CD8-positive, alpha-beta memory T cell (primary cell): ENCODE results near the gene CNNM3. TPM values are rescaled to one million over a fixed set of nuclear protein-coding genes. Genes with fewer than 3 reads are reported as not detected.

Experiments
- CTCF ChIA-PET: fragments of 350-600 bp; sonication (Branson Sonifier 250); formaldehyde crosslinking; loops from one replicate; lab custom pipeline; 2021; ENCODE audit warnings: antibody characterized with exemption; lab: Charles Lee
- POLR2A ChIA-PET: fragments of 350-600 bp; sonication (Branson Sonifier 250); formaldehyde crosslinking; loops from one replicate; lab custom pipeline; 2021; ENCODE audit warnings: antibody characterized with exemption; lab: Charles Lee
- DNase-seq, 5 donors: peaks; one replicate each; pipeline versions ENCODE4 v3.0.0 to v3.0.0-alpha.2; 2020 to 2022; ENCODE audit warnings: mixed read lengths in 1 of 5
- H3K27ac ChIP-seq: one replicate; pipeline ENCODE4 v1.7.0; 2013; ENCODE audit warnings: low read depth, mild to moderate bottlenecking, low read length, moderate library complexity
- H3K27me3 ChIP-seq: 2 replicates; pipeline ENCODE4 v1.7.0; 2013; ENCODE audit warnings: low read length, mild to moderate bottlenecking; ENCODE audit not compliant: insufficient read depth, poor library complexity, severe bottlenecking
- H3K36me3 ChIP-seq: 2 replicates; pipeline ENCODE4 v1.7.0; 2013; ENCODE audit warnings: mild to moderate bottlenecking, low read length, moderate library complexity; ENCODE audit not compliant: insufficient read depth
- H3K4me1 ChIP-seq: 2 replicates; pipeline ENCODE4 v1.7.0; 2013; ENCODE audit warnings: mild to moderate bottlenecking, low read length, moderate library complexity; ENCODE audit not compliant: insufficient read depth
- H3K4me3 ChIP-seq: 2 replicates; pipeline ENCODE4 v1.7.0; 2013; ENCODE audit warnings: mild to moderate bottlenecking, low read length
- H3K9me3 ChIP-seq: 2 replicates; pipeline ENCODE4 v1.7.0; 2013; ENCODE audit warnings: mild to moderate bottlenecking, low read length
- H3K27ac Mint-ChIP-seq, 8 donors: one replicate each; pipeline ENCODE4 v1.8.0; 2020 to 2021; ENCODE audit warnings: mixed read lengths in 8 of 8, mild to moderate bottlenecking in 6 of 8, inconsistent platforms in 3 of 8, moderate library complexity in 3 of 8
- H3K27me3 Mint-ChIP-seq, 2 donors: one replicate each; pipeline ENCODE4 v1.8.0; 2020 to 2021; ENCODE audit warnings: mixed read lengths in 2 of 2, mild to moderate bottlenecking in 1 of 2, moderate library complexity in 1 of 2
- H3K36me3 Mint-ChIP-seq, 3 donors: one replicate each; pipeline ENCODE4 v1.8.0; 2020 to 2021; ENCODE audit warnings: mixed read lengths in 3 of 3, inconsistent platforms in 1 of 3, mild to moderate bottlenecking in 1 of 3
- H3K4me1 Mint-ChIP-seq, 3 donors: one replicate each; pipeline ENCODE4 v1.8.0; 2020 to 2021; ENCODE audit warnings: mixed read lengths in 3 of 3, inconsistent platforms in 1 of 3, mild to moderate bottlenecking in 1 of 3
- H3K4me3 Mint-ChIP-seq, 7 donors: one replicate each; pipeline ENCODE4 v1.8.0; 2020 to 2021; ENCODE audit warnings: mixed read lengths in 7 of 7, mild to moderate bottlenecking in 6 of 7, moderate library complexity in 4 of 7, inconsistent platforms in 2 of 7
- H3K9me3 Mint-ChIP-seq, 5 donors: one replicate each; pipeline ENCODE4 v1.8.0; 2020 to 2022; ENCODE audit warnings: mixed read lengths in 5 of 5, mild to moderate bottlenecking in 3 of 5, moderate library complexity in 2 of 5, inconsistent platforms in 1 of 5
- polyA plus RNA-seq: library from polyadenylated mRNA; unstranded; fragments of 300-500 nt; fragmentation: Illumina TruSeq; gene quantifications from one replicate; pipeline ENCODE4 v1.2.3, GENCODE V29; 2021
- total RNA-seq, 2 experiments: library from RNA; stranded (reverse); gene quantifications; one replicate each; pipeline ENCODE4 v1.2.3, GENCODE V29; 2021

The CNNM3 gene
- total and polyA plus RNA-seq, 3 experiments from 2014 or later, result 13.0 to 36.6 (median 32.6) TPM

GRCh38 chr2:96819876-96820511, 3.9 kb downstream of the CNNM3 start:
- no peak for DNase-seq
- Mint-ChIP-seq H3K4me3 (peak overlapping the region; percentile 85 to 93 (median 87)), H3K27ac (peak overlapping the region; percentile 9 to 92 (median 76)), H3K36me3 (peaks cover 0 to 74% (median 10%) of the 10 kb centered on the region in 3 donors), H3K9me3 (no peaks in the 10 kb centered on the region), H3K4me1 (peaks cover 54 to 76% (median 55%) of the 10 kb centered on the region in 3 donors), H3K27me3 (peaks cover 0 to 1% of the 10 kb centered on the region in 2 donors)
- Histone ChIP-seq H3K27me3 (no peaks in the 10 kb centered on the region), H3K27ac (no peak overlapping the region), H3K9me3 (no peaks in the 10 kb centered on the region), H3K4me1 (peaks cover 50% of the 10 kb centered on the region), H3K4me3 (no peak overlapping the region), H3K36me3 (peaks cover 13% of the 10 kb centered on the region)
- ChIA-PET POLR2A (no interaction called here), CTCF (interaction anchor here (1.1 to 5.8 kb wide), 3 partner anchors 38 to 131 kb away, joined by 3 to 38 read pairs (median 3); partner anchors contain the start of gene ANKRD39)

DNA sequence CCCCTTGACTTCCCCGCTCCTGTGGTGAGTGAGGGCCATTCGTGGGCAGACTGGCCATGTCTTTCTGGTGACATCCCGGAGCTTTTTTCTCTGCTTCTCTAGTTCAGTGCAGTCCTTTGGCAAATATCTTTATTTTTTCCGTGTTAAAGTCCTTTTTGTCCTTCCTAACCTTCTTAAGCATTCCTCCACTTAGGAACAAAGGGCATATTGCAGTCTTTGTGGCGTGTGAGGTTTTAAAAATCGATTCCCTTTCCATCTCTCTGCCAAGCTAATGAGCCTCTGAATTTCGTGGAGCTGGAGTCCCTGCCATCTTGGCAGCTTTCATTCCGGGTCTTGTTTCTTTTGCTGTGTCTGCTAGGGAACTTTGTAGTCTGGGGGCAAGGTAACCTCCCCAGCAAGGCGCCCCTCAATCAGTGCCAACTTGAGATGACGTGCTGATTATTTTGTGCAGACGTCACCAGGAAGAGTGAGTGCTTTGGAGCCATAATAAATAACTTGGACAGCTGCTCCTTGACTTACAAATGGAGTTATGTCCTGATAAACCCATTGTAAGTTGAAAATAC, 5.1 kb downstream of the CNNM3 start:
- H3K4me3 Mint-ChIP-seq, result peak overlapping the region in 6 of 7 donors; percentile 19 to 90 (median 57)
- Histone ChIP-seq H3K27ac (no peak overlapping the region), H3K9me3 (no peaks in the 10 kb centered on the region), H3K36me3 (peaks cover 13% of the 10 kb centered on the region), H3K4me1 (peaks cover 46% of the 10 kb centered on the region), H3K4me3 (no peak overlapping the region), H3K27me3 (no peaks in the 10 kb centered on the region)
- POLR2A ChIA-PET, result no interaction called here
- H3K27ac Mint-ChIP-seq, result peak overlapping the region in 7 of 8 donors; percentile 15 to 92 (median 53)
- CTCF ChIA-PET, result interaction anchor here (1.1 to 1.2 kb wide), 3 partner anchors 37 to 130 kb away, joined by 3 to 4 read pairs (median 3); partner anchors contain the start of genes ANKRD39 and CNNM4
- H3K9me3 Mint-ChIP-seq, result no peaks in the 10 kb centered on the region
- no peak for DNase-seq
- H3K4me1 Mint-ChIP-seq, result peaks cover 49 to 70% (median 49%) of the 10 kb centered on the region in 3 donors
- H3K27me3 Mint-ChIP-seq, result peaks cover 0 to 1% of the 10 kb centered on the region in 2 donors
- H3K36me3 Mint-ChIP-seq, result peaks cover 0 to 80% (median 10%) of the 10 kb centered on the region in 3 donors

DNA sequence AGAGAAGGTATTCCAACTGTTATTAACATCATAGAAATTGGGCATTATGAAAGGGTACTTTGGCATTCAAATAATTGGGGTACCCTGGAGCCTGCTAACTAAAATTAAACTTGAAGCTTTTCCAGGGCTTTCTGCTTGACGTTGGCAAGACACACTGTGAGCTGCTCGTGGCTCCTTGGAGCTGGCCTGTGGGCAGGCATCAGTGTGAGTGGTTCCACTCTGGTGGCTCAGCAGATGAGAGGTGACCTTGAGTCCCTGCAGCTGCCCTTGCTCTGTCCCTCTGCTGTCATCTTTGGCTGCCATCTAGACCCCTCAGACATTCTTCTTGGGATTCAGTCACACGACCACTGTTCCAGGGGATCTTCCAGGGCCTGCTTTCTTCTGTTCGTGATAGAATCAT, 6.7 kb downstream of the CNNM3 start:
- Histone ChIP-seq H3K36me3 (peaks cover 16% of the 10 kb centered on the region), H3K27ac (no peak overlapping the region), H3K4me1 (peaks cover 39% of the 10 kb centered on the region), H3K9me3 (no peaks in the 10 kb centered on the region), H3K27me3 (no peaks in the 10 kb centered on the region), H3K4me3 (no peak overlapping the region)
- H3K27me3 Mint-ChIP-seq, result peaks cover 0 to 1% of the 10 kb centered on the region in 2 donors
- DNase-seq, result no peak
- no peak overlapping the region for H3K4me3 Mint-ChIP-seq
- ChIA-PET CTCF (interaction anchor here (0.8 kb wide), 1 partner anchor 35 kb away, joined by 4 read pairs; the partner anchor contains the start of gene ANKRD39), POLR2A (no interaction called here)
- peak overlapping the region in 4 of 8 donors; percentile 47 to 84 (median 68) for H3K27ac Mint-ChIP-seq
- peaks cover 44 to 62% (median 46%) of the 10 kb centered on the region in 3 donors for H3K4me1 Mint-ChIP-seq
- no peaks in the 10 kb centered on the region for H3K9me3 Mint-ChIP-seq
- peaks cover 0 to 87% (median 11%) of the 10 kb centered on the region in 3 donors for H3K36me3 Mint-ChIP-seq

DNA sequence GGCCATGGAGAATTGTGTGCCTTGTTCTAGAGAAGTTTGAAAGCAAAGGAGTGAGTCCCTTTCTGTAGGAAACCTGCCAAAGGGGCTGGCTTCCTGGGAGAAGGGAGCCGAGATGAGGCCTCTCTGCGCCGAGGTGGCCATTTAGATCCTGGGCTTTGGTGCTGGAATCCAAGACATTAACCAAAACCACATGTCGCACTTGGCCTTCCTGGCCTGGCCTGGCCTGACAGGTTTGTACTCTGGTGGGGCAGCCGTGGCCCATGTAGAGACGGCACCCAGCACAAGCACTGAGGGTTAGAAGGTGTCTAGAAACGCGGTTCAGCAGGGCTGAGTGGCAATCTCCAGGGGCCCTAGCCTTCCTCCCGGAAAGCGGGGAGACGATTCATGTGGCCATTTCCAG, 7.1 kb downstream of the CNNM3 start:
- ChIA-PET CTCF (interaction anchor here (0.9 kb wide), 1 partner anchor 221 kb away, joined by 3 read pairs; no protein-coding TSS in a partner anchor), POLR2A (no interaction called here)
- Mint-ChIP-seq H3K4me3 (no peak overlapping the region), H3K27ac (peak overlapping the region in 2 of 8 donors; percentile 79 to 84), H3K27me3 (peaks cover 0 to 1% of the 10 kb centered on the region in 2 donors), H3K9me3 (no peaks in the 10 kb centered on the region), H3K4me1 (peaks cover 40 to 58% (median 41%) of the 10 kb centered on the region in 3 donors), H3K36me3 (peaks cover 0 to 88% (median 12%) of the 10 kb centered on the region in 3 donors)
- Histone ChIP-seq H3K27ac (no peak overlapping the region), H3K4me3 (no peak overlapping the region), H3K36me3 (peaks cover 20% of the 10 kb centered on the region), H3K27me3 (no peaks in the 10 kb centered on the region), H3K9me3 (no peaks in the 10 kb centered on the region), H3K4me1 (peaks cover 35% of the 10 kb centered on the region)
- DNase-seq, result peak in 1 of 5 donors; percentile 30

DNA sequence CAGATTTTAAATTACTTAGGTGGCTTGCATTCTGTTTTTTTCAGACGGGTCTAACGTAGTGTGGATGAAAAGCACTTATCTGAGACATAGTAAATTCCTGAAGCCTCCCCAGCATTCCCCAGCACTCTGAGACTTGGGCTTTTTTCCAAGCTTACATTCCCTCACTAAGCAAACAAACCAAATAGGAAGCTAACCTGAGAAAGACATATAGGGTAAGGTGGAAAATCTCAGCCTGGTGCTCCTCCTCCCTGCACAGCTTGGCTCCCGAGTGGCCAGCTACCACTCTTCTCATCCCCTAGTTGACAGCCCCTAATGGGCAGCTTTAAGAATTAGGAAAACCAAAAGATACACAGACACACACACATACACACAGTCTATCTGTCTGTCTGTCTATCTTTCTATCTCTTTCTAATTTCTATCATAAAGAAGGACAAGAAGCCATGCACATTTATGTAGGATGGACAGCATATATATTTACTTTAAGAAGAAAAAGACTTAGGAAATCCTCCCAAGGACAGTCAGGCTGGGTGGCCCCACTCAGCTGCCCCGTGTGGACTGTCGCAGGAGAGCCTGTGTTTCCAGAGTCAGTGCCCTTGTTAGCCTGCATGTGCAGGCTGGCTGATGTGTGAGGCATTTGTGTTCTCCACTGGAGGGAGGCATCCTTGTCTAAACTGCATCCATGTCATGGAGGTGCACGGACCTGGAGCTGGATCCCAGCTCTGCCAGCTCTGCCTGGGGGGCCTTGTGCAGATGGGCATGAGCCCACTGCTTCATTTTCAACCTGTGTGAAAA, 8.2 kb downstream of the CNNM3 start:
- POLR2A ChIA-PET, result no interaction called here
- CTCF ChIA-PET, result interaction anchor here (0.9 to 1.1 kb wide), 2 partner anchors 48 to 222 kb away, joined by 3 read pairs; no protein-coding TSS in a partner anchor

DNA sequence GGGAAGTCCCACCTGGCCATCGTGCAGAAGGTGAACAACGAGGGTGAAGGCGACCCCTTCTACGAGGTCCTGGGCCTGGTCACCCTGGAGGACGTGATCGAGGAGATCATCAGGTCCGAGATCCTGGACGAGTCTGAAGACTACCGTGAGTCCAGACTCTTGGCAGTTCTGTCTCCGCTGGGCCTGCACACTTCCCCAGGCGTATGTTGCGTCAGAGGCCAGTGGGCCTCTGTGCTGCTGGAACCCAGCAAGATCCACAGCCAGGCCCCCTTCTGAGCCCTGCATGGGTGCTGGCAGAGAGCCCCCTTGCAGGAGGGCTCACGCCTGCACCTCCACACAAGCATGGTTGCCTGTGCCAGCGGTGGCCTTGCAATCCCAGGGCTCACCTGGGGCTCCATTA, 9.0 kb downstream of the CNNM3 start:
- peaks cover 6 to 86% (median 15%) of the 10 kb centered on the region in 3 donors for H3K36me3 Mint-ChIP-seq
- Histone ChIP-seq H3K4me1 (peaks cover 17% of the 10 kb centered on the region), H3K4me3 (no peak overlapping the region), H3K36me3 (peaks cover 27% of the 10 kb centered on the region), H3K27me3 (no peaks in the 10 kb centered on the region), H3K9me3 (no peaks in the 10 kb centered on the region), H3K27ac (no peak overlapping the region)
- POLR2A ChIA-PET, result no interaction called here
- peak overlapping the region in 1 of 8 donors; percentile 75 for H3K27ac Mint-ChIP-seq
- no peak for DNase-seq
- H3K9me3 Mint-ChIP-seq, result no peaks in the 10 kb centered on the region
- H3K4me1 Mint-ChIP-seq, result peaks cover 22 to 39% (median 23%) of the 10 kb centered on the region in 3 donors
- CTCF ChIA-PET, result interaction anchor here (1.1 to 1.4 kb wide), 2 partner anchors 8 to 47 kb away, joined by 3 read pairs; no protein-coding TSS in a partner anchor
- H3K4me3 Mint-ChIP-seq, result no peak overlapping the region
- no peaks in the 10 kb centered on the region for H3K27me3 Mint-ChIP-seq

More for the DNA sequence above, 8.2 kb downstream of the CNNM3 start:
- no peak overlapping the region for H3K27ac ChIP-seq
- peaks cover 24% of the 10 kb centered on the region for H3K4me1 ChIP-seq
- H3K36me3 ChIP-seq, result peaks cover 26% of the 10 kb centered on the region
- Mint-ChIP-seq H3K9me3 (no peaks in the 10 kb centered on the region), H3K36me3 (peaks cover 0 to 86% (median 14%) of the 10 kb centered on the region in 3 donors), H3K27me3 (peaks cover 0 to 1% of the 10 kb centered on the region in 2 donors), H3K27ac (peak overlapping the region in 5 of 8 donors; percentile 1 to 84 (median 68)), H3K4me1 (peaks cover 30 to 47% (median 31%) of the 10 kb centered on the region in 3 donors), H3K4me3 (no peak overlapping the region)
- no peaks in the 10 kb centered on the region for H3K27me3 ChIP-seq
- no peak overlapping the region for H3K4me3 ChIP-seq
- DNase-seq, result no peak
- no peaks in the 10 kb centered on the region for H3K9me3 ChIP-seq

DNA sequence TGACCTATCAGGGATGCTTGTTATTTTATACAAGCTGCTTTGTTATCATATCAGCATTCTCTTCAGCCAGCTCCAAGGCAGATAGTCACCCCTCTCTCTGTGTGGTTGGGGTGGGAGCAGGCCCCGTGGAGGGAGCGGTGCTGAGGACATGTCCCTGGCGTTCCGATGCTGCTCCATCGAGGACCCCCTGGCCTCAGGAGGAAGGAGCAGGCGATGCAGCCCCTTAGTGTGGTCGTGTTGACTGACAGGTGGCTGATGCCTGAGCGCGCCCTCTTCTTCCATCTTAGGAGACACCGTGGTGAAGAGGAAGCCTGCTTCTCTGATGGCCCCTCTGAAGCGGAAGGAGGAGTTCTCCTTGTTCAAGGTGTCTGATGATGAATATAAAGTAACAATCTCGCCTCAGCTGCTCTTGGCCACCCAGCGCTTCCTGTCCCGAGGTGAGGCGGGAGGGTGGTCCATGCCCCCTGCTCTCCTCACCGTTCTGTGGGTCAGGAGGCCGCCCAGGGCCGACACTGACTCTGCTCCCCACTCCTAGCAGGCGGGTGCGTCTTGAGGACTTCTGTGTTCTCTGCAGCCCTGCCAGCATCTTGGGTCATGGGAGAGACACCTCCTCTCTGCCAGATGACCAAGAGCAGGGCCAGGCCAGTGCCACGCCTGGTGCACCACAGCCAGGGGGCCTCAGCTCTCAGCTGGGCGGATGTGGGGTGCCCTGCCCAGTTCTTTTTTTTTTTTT, 10.6 kb downstream of the CNNM3 start:
- no peak overlapping the region for H3K4me3 ChIP-seq
- peaks cover 6 to 88% (median 16%) of the 10 kb centered on the region in 3 donors for H3K36me3 Mint-ChIP-seq
- no peaks in the 10 kb centered on the region for H3K27me3 ChIP-seq
- no peaks in the 10 kb centered on the region for H3K4me1 ChIP-seq
- no peak overlapping the region for H3K27ac Mint-ChIP-seq
- no peaks in the 10 kb centered on the region for H3K9me3 ChIP-seq
- POLR2A ChIA-PET, result interaction anchor here (0.6 kb wide), 1 partner anchor 38 kb away, joined by 4 read pairs; no protein-coding TSS in a partner anchor
- H3K36me3 ChIP-seq, result peaks cover 42% of the 10 kb centered on the region
- DNase-seq, result no peak
- H3K27me3 Mint-ChIP-seq, result no peaks in the 10 kb centered on the region
- no peaks in the 10 kb centered on the region for H3K9me3 Mint-ChIP-seq
- H3K4me1 Mint-ChIP-seq, result peaks cover 5 to 23% (median 6%) of the 10 kb centered on the region in 3 donors
- H3K4me3 Mint-ChIP-seq, result no peak overlapping the region
- no peak overlapping the region for H3K27ac ChIP-seq
- CTCF ChIA-PET, result interaction anchor here (1.2 kb wide), 1 partner anchor 10 kb away, joined by 3 read pairs; no protein-coding TSS in a partner anchor
